GM18907 (cell line): ENCODE results near the gene EPHB1.
A peak's percentile ranks its signal among the peaks of the same experiment; 100 is the strongest.

Experiments
- ATAC-seq: cut with Tn5 transposase; IDR thresholded peaks from one replicate; pipeline ENCODE4 v1.9.1; 2021; ENCODE audit warnings: mild to moderate bottlenecking, moderate library complexity; ENCODE audit not compliant: unreplicated experiment

The EPHB1 gene

DNA sequence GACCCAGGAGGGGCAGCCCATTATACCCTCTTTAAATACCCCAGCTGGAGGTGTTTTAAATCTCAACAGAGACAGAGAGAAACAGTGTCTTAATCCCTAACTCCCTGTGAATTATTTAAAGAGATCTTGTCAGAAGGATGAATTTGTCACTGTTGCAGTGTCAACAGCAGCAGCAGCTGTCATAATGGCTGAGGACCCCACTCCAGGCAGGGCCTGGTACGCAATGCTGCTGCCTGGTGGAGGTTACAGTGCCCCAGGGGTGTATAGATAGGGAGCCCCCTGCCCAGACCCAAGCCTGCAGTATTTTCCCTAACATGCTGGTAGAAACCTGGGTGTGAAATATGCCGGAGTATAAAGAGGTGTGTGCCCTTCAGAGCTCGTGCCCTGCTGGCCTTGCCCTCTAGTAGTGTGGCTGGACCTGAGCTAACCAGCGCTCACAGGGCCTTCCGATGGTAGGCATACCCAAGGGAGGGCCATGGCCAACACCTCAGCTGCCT lies 143.0 kb downstream of the EPHB1 start:
- no peak for ATAC-seq

DNA sequence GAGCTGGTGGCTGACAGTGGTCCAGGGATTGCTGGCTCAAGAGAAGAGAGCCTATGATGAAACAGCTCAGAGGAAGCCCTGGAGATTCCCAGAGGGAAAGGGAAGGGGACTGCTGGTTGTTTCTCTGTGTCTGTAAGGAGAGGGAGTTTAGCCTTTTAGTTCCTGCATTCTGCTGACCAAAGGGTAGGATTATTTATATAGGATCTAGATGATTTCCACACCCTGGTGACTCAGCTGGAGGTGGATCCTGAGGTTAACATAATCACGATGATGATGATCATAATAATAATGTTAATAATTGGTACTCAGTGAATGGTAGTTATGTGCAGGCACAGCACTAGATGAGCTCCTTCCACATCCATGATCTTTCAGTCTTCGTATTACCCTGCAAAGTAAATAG lies 144.9 kb downstream of the EPHB1 start:
- no peak for ATAC-seq

DNA sequence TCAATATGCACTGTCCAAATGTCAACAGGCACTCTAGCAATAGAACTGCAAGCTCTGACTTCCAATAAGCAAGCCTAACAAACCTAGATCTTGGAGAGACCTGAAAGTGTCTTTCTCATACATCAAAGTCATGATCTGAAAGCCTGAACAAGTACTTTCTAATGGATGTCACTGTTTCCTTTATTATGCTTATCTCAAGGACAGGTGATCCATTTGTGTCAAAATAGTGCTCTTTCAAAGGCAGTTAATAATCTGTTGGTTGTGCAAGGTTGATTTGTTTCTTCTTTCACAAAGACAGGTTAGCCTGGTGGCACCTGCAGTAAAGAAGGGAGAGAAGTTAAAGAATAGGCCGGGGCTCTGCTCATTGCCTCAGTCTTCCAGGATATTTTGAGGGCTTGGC lies 146.8 kb downstream of the EPHB1 start:
- no peak for ATAC-seq

DNA sequence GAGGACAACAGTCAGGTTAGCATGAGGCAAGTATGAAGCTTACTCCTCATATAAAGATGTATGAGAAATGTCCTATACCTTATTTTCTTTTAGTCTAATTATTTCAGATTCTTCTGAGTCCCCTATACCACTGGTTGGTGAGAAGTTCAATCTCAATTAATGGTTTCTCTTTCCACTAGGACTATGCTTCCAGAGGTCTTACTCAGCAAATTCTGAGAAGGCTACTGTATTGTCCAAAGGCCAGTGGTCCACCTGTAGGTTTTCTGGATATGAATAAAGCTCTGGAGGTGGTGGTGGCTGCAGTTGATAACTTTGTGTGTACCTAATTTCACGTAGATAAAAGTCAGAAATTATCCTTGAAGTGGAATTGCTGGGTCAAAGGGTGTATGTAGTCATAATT lies 149.4 kb downstream of the EPHB1 start:
- ATAC-seq, result no peak

DNA sequence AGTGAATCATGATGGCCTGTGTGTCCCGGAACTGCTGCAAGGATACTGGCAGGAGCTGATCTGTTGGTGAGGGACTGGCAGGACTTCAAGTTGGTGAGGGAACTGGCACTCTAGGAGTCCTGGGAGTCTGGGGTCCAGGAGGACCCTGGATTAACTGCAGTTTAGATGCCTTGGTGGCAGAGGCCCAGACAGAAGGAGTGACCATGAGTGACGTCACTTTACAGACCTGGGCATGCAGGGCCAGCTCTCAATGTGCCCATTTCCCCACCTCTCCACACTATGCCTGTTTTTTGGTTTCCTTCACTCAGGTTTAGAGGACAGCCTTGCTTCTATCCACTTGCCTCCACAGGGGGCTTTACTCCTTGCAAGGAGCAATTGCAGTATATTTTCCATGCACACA lies 154.1 kb downstream of the EPHB1 start:
- no peak for ATAC-seq

DNA sequence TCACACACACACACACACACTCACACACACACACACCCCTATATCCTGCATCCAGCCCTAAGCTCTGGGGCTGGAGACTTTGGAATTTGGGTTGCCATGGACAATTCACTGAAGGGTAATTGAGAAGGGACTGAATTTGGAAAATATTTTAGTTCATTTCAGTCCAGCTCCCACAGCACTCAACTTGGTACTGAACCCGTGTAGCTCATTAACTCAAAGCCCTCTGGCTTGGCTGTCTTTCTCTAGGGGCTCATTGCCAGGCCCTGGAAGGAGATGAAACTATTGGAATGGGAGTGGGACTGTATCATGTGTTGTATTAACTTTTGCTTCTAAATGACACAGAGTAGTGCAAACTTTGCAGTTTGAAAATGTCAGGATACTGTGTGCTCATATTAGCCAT lies 157.3 kb downstream of the EPHB1 start:
- no peak for ATAC-seq

DNA sequence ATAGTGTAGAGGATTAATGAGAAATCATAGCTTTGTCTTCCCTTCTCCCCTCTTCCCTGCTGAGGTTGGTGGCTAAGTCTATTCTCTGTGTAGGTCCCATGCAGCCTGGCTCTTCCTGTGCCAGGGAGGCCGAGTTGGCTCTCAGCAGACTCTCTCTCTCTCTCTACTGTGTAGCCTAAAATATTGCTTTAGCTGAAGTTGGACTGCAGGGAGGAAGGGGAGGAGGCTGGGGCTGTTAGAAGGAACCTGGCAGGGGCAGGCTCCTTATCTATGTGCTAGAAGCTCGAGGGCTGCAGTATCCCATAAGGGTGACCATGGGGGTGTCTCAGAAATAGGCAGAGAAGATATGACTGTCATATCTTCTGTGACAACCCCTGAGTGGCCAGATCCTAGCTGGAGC lies 160.8 kb downstream of the EPHB1 start:
- ATAC-seq, result peak; percentile 24

DNA sequence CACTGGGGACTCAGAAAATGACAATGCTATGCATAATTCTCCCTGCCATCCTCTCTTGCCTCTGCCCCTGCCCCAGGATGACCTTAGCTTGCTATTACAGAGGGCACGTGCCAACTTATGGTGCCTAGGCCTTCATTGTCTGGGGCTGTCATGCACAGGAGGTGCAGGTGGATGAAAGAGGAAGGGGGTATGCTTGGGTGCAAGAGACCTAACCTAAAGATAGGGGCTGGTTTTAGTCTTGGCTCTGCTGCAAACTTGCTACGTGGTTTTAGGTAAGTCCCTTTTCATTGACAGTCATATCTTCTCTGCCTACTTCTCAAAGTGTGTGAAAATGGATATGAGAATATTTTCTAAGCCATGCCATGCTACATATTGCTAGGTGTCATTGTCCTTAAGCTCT lies 161.3 kb downstream of the EPHB1 start:
- peak; percentile 87 for ATAC-seq

DNA sequence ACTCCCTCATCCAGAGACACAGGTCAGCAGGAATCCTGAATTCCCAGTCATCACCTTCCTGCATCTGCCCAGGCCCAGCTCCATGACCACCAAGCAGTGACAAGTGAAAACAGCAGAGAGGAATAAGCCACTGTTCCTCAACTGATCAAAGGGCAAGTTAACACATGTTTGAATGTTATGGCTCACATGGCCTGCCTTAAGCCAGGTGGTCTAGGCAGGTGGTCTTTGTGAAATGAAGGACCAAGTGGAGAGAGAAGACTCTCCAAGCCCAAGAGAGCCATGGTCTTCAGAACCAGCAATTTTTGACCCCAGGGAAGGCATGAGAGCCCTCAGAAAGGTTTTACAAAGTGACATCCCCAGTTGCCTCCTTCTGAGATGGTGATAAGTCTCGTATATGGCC lies 161.8 kb downstream of the EPHB1 start:
- ATAC-seq, result peak; percentile 11

DNA sequence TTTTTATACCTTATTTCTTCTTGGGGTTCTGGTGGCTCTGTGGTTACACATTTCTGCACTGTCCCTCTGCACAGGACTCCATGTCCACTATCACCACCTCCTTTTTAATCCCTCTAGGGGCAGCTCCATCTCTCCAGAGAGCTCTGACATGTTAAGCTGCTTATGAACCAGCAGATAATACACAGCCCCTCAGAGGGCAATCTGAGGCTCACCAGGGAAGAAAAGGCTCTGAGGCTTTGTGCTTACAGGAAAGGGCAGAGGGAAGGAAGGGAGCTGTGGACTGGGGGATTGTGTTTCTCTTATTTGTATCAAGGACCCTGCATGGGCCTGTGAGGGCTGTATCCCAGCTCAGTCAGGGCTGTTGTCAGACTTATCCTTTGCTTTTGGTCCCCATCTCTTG lies 164.5 kb downstream of the EPHB1 start:
- ATAC-seq, result no peak

DNA sequence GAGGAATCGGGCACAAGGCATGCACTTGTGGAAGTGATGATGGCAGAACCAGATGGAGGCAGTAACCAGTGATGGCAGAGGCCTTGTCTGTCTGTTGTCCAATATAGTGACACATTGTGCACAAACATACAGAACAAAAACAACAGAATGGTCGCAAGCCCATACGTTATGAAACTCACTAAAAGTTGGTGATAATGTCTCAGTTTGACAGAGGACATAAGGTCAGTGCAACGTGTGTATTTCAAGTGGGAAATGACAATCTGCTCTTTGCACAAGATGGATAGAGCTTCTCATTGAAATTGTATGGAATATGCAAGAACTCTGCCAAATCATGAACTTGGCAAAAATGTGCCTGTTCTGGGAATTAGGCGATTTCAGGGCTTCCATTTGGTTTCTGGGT lies 169.2 kb downstream of the EPHB1 start:
- no peak for ATAC-seq

DNA sequence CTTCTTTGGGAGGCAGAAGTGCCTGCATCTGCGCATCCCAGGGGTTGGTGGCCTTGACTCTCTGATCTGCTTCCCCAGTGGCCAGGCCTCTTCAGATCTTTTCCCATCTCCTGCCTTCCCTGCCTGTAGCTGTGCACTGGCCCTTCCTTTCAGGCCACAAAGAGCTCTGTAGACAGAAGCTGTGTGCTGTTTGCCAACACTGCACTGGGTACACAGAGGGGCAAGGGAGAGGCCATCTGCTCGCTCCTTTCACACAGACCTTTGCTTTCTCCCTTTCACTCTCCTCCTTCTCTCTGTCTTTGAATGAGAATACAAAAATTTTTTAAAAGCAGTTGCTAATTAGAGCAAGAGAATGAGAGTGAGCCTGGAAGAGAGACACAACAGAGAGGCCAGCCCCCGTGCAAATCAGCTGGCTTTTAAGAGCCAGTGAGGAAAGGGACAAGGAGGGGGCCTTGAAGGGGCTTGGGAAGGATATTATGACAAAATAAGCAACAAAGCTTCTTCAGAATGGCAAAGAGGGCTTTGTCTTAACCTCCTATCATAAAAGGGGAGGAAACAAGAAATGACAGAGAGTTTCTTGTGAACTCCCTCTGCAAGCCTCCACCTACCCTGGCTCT lies 170.9 kb downstream of the EPHB1 start:
- ATAC-seq, result no peak

DNA sequence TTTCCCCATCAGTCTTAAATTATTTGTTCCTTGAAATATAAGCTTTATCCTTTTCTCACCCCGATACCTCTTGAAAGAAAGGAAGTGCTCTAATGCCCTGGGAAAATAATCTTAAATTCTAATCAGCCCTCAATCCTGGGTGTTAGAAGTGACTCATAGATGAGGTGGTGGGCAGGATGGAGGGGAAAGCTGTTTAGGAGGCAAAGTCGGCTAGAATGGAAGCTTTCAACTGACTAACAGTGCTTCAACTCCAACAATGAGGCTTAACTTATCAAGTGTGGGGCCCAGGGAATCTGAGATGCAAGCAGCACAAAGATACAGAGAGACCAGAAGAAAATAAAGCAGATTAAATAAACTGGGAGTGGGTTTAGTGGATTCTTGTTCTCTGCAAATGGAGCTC lies 175.8 kb downstream of the EPHB1 start:
- ATAC-seq, result no peak

DNA sequence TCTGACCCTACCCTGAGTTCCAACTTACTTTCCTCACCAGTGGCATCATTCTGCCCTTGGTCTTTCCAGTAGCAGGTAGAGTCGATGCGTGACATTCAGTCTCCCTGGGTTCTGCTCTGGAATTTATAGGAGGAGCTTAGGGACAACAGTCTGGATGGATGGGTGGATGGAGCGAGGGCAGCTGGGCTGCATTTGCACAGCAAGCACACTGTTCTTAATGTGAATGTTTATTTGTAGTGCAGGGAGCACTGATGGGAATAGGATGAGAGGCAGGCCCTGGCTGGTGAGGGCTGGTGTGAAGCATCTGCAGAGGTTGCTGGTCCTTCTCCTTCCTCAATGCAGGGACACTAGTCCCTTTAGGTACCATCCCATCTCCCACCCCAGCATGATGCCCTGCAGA lies 176.2 kb downstream of the EPHB1 start:
- ATAC-seq, result no peak

DNA sequence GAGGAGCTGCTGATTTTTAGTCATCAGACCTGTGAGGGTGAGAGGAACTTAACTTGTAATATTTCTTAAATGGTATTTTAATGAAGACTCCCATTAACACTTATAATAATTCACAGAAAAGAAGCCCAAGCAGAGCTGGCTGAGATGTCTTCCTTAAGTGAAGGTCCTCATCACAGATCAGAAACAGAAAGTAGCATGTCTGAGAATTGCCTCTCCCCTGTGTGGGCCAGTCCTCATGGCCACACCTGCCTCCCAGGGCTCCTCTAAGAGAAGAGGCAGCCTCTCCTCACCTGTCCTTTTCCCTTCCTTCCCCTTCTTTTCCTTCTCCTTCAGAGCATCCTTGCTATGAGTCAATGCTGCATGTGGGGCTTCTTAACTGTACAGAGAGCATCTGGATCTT lies 176.8 kb downstream of the EPHB1 start:
- ATAC-seq, result peak; percentile 55

DNA sequence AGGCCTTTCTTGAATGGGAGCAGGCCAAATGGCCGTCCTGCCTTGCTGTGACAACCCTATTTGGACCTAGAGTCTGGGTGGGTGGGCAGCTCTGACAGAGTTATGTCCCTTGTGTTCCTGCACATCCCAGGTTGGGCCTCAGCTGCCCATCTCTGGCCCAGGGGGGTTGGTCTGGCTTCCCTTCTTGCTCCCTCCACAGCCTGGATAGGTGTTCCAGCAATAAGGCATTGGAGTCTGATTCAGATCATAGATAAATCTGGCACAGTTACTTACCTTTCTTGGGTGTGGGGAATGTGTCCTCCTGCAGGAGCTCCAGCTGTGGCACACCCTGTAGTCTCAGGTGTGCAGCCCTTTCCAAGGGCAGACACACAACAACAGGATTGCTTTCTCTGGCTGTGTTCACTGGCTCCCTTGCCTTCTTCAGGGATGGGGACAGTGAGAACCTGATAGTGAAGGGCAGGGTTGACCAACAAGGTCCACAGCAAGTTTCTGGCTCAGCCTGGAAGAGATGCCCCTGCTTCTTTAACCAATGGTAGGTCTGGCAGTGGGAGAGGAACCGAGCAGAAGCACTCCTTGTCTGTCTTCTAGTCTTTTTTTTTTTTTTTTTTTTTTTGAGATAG lies 177.9 kb downstream of the EPHB1 start:
- no peak for ATAC-seq

DNA sequence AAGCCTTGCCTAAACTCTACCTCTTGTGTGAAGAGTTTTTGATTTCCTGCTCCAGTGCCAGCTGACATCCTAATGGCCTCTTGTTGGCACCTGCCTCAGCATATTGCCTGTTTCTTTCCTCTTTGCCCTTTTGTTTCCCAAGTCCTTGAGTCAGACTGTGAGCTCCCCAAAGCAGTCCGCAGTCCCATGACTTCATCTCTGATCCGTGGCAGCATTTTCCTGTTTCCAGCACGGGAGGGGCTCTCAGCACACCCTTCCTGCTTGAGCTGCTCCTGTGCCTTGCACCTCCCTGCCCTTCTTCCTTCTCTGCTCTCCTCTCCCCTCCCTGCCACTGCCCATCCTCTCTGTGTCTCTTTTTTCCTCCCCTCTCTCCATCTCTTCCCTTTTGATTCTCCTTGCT lies 179.6 kb downstream of the EPHB1 start:
- no peak for ATAC-seq

DNA sequence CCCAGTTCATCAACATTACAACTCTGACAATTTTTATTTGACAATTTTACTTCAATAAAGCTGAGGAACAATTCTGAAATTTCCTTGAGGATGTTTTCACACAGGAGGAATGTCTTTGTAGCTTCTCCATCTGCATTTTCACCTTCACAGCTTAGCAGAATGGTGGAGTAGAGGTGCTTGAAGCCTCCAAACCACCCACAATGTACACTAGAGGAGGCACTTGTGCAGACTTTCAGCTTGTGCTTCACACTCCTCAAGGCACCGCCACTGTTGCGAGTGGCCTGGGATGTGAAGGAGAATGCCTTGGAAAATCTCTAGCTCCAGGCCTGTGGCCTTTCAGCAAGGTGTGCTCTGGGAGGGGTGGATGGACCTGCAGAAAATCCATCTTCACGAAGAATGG lies 181.9 kb downstream of the EPHB1 start:
- ATAC-seq, result no peak

DNA sequence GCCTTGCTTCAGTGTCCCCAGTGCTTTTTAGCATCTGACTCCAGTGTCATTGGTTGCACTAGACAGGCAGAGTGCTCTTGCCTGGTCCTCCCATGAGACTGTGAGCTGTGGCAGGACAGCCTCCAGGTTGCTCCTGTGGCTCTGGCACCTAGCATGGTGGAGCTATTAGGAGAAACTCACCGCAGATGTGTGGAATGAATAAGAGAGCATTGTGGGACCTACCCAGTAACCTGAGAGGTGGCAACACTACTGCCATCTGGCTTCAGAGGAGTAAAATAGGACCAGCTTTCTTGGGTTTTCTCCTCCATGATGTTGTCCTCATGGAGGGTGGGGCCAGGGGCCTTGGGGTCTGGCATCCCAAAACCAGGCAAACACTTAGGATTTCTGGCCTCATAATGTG lies 183.6 kb downstream of the EPHB1 start:
- no peak for ATAC-seq

DNA sequence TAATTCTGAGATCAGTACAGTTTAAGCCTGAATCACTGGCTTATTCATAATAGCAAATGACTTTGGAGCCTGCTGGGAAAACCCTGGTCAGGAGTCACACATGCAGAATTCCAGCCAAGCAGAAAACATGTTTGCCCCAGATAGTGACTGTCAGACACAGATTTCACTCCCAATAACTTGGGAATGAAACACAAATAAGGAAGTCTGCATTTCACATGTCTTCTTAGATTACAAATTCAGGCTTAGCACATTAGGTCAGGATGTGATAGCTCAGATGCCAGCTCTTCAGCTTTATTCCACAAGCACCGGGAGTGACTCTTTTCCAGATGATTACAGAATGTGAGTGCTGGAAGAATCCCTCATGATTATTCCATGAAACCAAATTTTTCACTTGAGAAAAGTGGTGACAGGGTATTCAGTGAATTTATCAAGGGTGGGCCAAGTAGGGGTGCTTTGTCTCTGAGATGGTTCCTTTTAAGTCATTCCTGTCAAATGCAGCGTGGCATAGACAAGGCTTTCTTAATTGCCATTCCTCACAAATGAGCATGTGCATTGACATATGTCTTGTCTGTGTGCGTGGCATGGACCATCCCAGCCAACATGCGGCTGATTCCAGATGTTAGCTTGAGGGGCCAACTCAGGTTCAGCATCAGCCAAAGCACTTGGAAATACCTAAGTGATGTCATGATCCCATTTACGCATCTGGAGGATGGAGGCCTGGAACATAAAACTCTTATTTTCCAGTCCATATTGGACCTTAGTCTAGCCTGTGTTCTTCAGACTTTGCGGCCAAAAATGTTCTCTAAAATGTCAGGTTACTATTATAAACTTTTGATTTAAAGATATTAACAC lies 191.0 kb downstream of the EPHB1 start:
- ATAC-seq, result no peak

DNA sequence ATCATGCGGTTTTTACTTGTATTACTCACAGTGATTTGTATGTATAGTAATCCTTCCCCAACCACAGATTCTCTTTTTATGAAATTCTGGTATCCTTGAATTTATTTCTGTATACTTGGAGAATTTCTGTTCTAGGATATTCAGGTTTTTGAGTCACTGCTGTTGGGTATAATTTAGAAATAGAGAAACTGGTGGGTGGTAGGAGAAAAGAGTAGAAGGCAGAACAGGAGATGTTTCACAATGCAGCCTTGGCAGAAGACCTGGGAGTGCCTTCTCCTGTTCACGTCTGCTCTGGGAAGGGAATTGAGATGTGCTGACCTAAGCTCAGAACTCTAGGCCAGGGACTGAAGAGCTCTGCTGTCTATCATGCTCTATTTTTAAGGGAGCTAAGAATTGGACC lies 193.6 kb downstream of the EPHB1 start:
- ATAC-seq, result no peak

DNA sequence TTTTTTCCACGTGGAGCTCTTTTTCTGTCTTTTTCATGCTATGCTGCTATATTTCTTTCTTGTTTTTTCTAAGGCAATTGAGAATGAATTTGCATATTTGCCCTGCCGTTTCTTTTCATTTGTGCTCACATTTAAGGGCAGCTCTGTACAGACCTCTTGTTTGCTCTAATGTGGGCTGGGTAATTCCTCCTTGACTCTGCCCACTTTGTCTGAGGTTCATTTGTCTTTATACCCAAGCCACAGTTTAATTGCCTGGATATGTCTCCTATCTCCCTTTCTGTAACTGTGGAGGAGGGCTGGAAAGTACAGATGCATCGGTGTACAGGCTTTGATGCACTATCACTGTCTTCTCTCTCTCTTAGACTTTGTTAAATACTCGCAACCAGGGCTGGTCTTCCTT lies 195.9 kb downstream of the EPHB1 start:
- no peak for ATAC-seq
